PFSK-1 (cell line): Measurements from ENCODE around the gene EP400.

Source experiments
- FOXP2 ChIP-seq: optimal IDR thresholded peaks from 2 replicates; pipeline ENCODE3; 2011; ENCODE audit warnings: borderline replicate concordance, control low read depth, inconsistent platforms; ENCODE audit not compliant: insufficient read depth; ENCODE audit errors: extremely low read length, extremely low read depth
- POLR2AphosphoS5 ChIP-seq: IDR thresholded peaks from 2 replicates; pipeline ENCODE4 v1.6.1; 2012; ENCODE audit warnings: low read depth, mild to moderate bottlenecking, control low read depth, low read length, moderate library complexity
- SIN3A ChIP-seq: IDR thresholded peaks from 2 replicates; pipeline ENCODE4 v1.6.1; 2012; ENCODE audit warnings: mild to moderate bottlenecking, low read length, moderate library complexity, borderline replicate concordance; ENCODE audit not compliant: insufficient read depth
- TAF1 ChIP-seq: IDR thresholded peaks from 2 replicates; pipeline ENCODE4 v1.6.1; 2012; ENCODE audit warnings: low read length, control low read depth, borderline replicate concordance; ENCODE audit not compliant: insufficient read depth
- TF ChIP-seq, protein P1 (sequence below), 2 experiments: IDR thresholded peaks; 2 replicates each; pipeline versions ENCODE4 v1.6.1 to v1.8.0; 2011 to 2012; ENCODE audit warnings: low read depth in 2 of 2, low read length in 2 of 2, control low read depth in 1 of 2, inconsistent platforms in 1 of 2, mild to moderate bottlenecking in 1 of 2, moderate library complexity in 1 of 2; ENCODE audit not compliant: insufficient read depth in 1 of 2

Gene EP400

GRCh38 chr12:132114667-132115066 lies 164.9 kb downstream of the EP400 start:
- TF ChIP-seq FOXP2 (no peak), TAF1 (no peak), POLR2AphosphoS5 (no peak), SIN3A (no peak)
- TF ChIP-seq, protein P1, sequence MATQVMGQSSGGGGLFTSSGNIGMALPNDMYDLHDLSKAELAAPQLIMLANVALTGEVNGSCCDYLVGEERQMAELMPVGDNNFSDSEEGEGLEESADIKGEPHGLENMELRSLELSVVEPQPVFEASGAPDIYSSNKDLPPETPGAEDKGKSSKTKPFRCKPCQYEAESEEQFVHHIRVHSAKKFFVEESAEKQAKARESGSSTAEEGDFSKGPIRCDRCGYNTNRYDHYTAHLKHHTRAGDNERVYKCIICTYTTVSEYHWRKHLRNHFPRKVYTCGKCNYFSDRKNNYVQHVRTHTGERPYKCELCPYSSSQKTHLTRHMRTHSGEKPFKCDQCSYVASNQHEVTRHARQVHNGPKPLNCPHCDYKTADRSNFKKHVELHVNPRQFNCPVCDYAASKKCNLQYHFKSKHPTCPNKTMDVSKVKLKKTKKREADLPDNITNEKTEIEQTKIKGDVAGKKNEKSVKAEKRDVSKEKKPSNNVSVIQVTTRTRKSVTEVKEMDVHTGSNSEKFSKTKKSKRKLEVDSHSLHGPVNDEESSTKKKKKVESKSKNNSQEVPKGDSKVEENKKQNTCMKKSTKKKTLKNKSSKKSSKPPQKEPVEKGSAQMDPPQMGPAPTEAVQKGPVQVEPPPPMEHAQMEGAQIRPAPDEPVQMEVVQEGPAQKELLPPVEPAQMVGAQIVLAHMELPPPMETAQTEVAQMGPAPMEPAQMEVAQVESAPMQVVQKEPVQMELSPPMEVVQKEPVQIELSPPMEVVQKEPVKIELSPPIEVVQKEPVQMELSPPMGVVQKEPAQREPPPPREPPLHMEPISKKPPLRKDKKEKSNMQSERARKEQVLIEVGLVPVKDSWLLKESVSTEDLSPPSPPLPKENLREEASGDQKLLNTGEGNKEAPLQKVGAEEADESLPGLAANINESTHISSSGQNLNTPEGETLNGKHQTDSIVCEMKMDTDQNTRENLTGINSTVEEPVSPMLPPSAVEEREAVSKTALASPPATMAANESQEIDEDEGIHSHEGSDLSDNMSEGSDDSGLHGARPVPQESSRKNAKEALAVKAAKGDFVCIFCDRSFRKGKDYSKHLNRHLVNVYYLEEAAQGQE (IDR thresholded peaks at IDR 0.05; ENCODE audit: insufficient read depth in 1 of 2, low read depth in 2 of 2, low read length in 2 of 2): no peak

DNA sequence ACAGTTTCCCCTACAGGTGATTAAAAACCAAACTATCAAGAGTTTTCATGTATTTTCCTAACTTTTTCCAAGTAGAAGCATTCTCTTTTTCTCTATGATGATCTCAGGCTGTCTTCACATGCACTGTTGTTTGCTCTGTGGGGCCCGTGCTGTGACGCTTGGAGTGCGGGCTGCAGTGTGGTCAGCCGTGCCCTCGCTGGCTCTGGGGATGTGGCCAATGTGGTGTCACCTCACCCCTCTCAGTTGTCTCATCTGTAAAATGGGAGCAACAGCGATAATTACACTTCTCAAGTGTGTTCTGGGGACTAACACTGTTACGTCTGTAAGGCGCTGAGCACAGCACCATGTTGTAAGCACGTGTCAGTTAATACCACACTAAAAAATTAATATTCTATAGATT lies 165.8 kb downstream of the EP400 start:
- TF ChIP-seq, protein P1 (IDR thresholded peaks at IDR 0.05; ENCODE audit: insufficient read depth in 1 of 2, low read depth in 2 of 2, low read length in 2 of 2): no peak
- TF ChIP-seq POLR2AphosphoS5: no peak
- no peak for TF ChIP-seq FOXP2
- no peak for TF ChIP-seq SIN3A
- TF ChIP-seq TAF1: no peak

GRCh38 chr12:132116709-132117557 lies 167.2 kb downstream of the EP400 start:
- TF ChIP-seq, protein P1 (IDR thresholded peaks at IDR 0.05; ENCODE audit: insufficient read depth in 1 of 2, low read depth in 2 of 2, low read length in 2 of 2): no peak
- TF ChIP-seq FOXP2 (no peak), TAF1 (no peak), SIN3A (no peak), POLR2AphosphoS5 (no peak)

GRCh38 chr12:132117558-132117875 lies 167.8 kb downstream of the EP400 start:
- TF ChIP-seq SIN3A (no peak), FOXP2 (no peak)
- TF ChIP-seq, protein P1 (IDR thresholded peaks at IDR 0.05; ENCODE audit: insufficient read depth in 1 of 2, low read depth in 2 of 2, low read length in 2 of 2): no peak
